Activated T-cell treated with anti-CD3 and anti-CD28 coated beads for 1 hour (primary cell): ENCODE results near the gene CDKAL1.
"Not testable (repeated sequence)": the region's sequence is repeated elsewhere in the genome, so short reads cannot be mapped to it uniquely, and the experiment has no call there.

ENCODE experiments used
- DNase-seq: peaks from one replicate; pipeline ENCODE4 v3.0.0-alpha.2; 2020; ENCODE audit warnings: low read depth

CDKAL1 gene

GRCh38 chr6:20640181-20640580, 105.9 kb downstream of the CDKAL1 start:
- no peak for DNase-seq

GRCh38 chr6:20642441-20642840, 108.2 kb downstream of the CDKAL1 start:
- DNase-seq, result no peak

- no peak for DNase-seq
Observed at GRCh38 chr6:20644667-20645370, 110.6 kb downstream of the CDKAL1 start.

- not testable (repeated sequence) for DNase-seq
Observed at GRCh38 chr6:20645572-20645971, 111.3 kb downstream of the CDKAL1 start.

GRCh38 chr6:20647585-20647984, 113.3 kb downstream of the CDKAL1 start:
- no peak for DNase-seq

GRCh38 chr6:20649696-20650470, 115.6 kb downstream of the CDKAL1 start:
- not testable (repeated sequence) for DNase-seq

- DNase-seq, result no peak
Observed at GRCh38 chr6:20652299-20653084, 118.2 kb downstream of the CDKAL1 start.

GRCh38 chr6:20653085-20653479, 118.8 kb downstream of the CDKAL1 start:
- DNase-seq, result no peak

- DNase-seq, result no peak
Observed at GRCh38 chr6:20655317-20655716, 121.1 kb downstream of the CDKAL1 start.

GRCh38 chr6:20657274-20657800, 123.1 kb downstream of the CDKAL1 start:
- DNase-seq, result no peak

GRCh38 chr6:20658053-20658452, 123.8 kb downstream of the CDKAL1 start:
- no peak for DNase-seq

- no peak for DNase-seq
Observed at GRCh38 chr6:20658516-20658915, 124.3 kb downstream of the CDKAL1 start.

GRCh38 chr6:20660534-20660933, 126.3 kb downstream of the CDKAL1 start:
- DNase-seq, result no peak

- no peak for DNase-seq
Observed at GRCh38 chr6:20661721-20662120, 127.5 kb downstream of the CDKAL1 start.

- no peak for DNase-seq
Observed at GRCh38 chr6:20664250-20664649, 130.0 kb downstream of the CDKAL1 start.

- DNase-seq, result no peak
Observed at GRCh38 chr6:20665290-20665689, 131.0 kb downstream of the CDKAL1 start.

GRCh38 chr6:20669571-20670314, 135.5 kb downstream of the CDKAL1 start:
- no peak for DNase-seq

GRCh38 chr6:20670750-20671149, 136.5 kb downstream of the CDKAL1 start:
- no peak for DNase-seq

- no peak for DNase-seq
Observed at GRCh38 chr6:20672038-20672437, 137.8 kb downstream of the CDKAL1 start.

- no peak for DNase-seq
Observed at GRCh38 chr6:20673458-20673857, 139.2 kb downstream of the CDKAL1 start.

- DNase-seq, result no peak
Observed at GRCh38 chr6:20674664-20675063, 140.4 kb downstream of the CDKAL1 start.
